SU-DHL-6 (cell line): Measurements from ENCODE around the gene KAZN.

Experiments used
- H2AFZ ChIP-seq: fragments of 200-600 bp; sonication (generic); 2 replicates; pipeline ENCODE4 v1.6.1; 2014; ENCODE audit warnings: low read depth, mild to moderate bottlenecking, moderate library complexity, mixed read lengths, antibody characterized with exemption, low read length; ENCODE audit not compliant: severe bottlenecking
- H3F3A ChIP-seq: fragments of 200-600 bp; shearing (Covaris generic); 2 replicates; pipeline ENCODE4 v1.6.0; 2016; ENCODE audit warnings: antibody characterized with exemption, mild to moderate bottlenecking; ENCODE audit not compliant: insufficient read depth
- H3K27ac ChIP-seq: fragments of 200-600 bp; sonication (generic); 2 replicates; pipeline ENCODE4 v1.5.1; 2016; ENCODE audit warnings: low read depth, mild to moderate bottlenecking, low read length, moderate library complexity, mixed read lengths
- H3K27me3 ChIP-seq: fragments of 200-600 bp; sonication (generic), shearing (Covaris generic); 2 replicates; pipeline ENCODE4 v1.6.0; 2014; ENCODE audit warnings: mild to moderate bottlenecking, low read length
- H3K36me3 ChIP-seq: fragments of 200-600 bp; sonication (generic); 2 replicates; pipeline ENCODE4 v1.6.1; 2014; ENCODE audit warnings: mild to moderate bottlenecking, low read length, mixed read lengths
- H3K4me2 ChIP-seq: fragments of 300-600, 200-600 bp; shearing (Covaris generic), sonication (generic); 2 replicates; pipeline ENCODE4 v1.6.0; 2014; ENCODE audit warnings: low read length, low read depth, mild to moderate bottlenecking; ENCODE audit not compliant: poor library complexity, severe bottlenecking
- H3K4me3 ChIP-seq: fragments of 200-600 bp; sonication (generic); 2 replicates; pipeline ENCODE4 v1.5.1; 2014; ENCODE audit warnings: antibody characterized with exemption, low read length, mild to moderate bottlenecking, mixed read lengths; ENCODE audit not compliant: insufficient read depth, poor library complexity, severe bottlenecking
- H3K79me2 ChIP-seq: fragments of 200-600 bp; sonication (generic); 2 replicates; pipeline ENCODE4 v1.6.1; 2014; ENCODE audit warnings: mild to moderate bottlenecking, low read length, moderate library complexity; ENCODE audit not compliant: insufficient read depth
- H3K9ac ChIP-seq: fragments of 200-600 bp; sonication (generic); 2 replicates; pipeline ENCODE4 v1.7.0; 2014; ENCODE audit warnings: mild to moderate bottlenecking, low read length
- H3K9me2 ChIP-seq: fragments of 200-600 bp; sonication (generic); replicated peaks from 2 replicates; pipeline ENCODE4 v1.6.1; 2014; ENCODE audit warnings: low read length; ENCODE audit not compliant: insufficient read depth
- H3K9me3 ChIP-seq: fragments of 200-600 bp; sonication (generic); 2 replicates; pipeline ENCODE4 v1.6.1; 2014; ENCODE audit warnings: low read length, mixed read lengths; ENCODE audit not compliant: insufficient read depth
- H4K20me1 ChIP-seq: fragments of 200-600 bp; sonication (generic); 2 replicates; pipeline ENCODE4 v1.6.1; 2014; ENCODE audit warnings: low read depth, mild to moderate bottlenecking, antibody characterized with exemption, low read length, moderate library complexity, mixed read lengths
- CTCF ChIP-seq: fragments of 200-600 bp; sonication (generic); IDR thresholded peaks from one replicate; pipeline ENCODE4 v1.5.1; 2017; ENCODE audit warnings: antibody characterized with exemption, mild to moderate bottlenecking, low read length, moderate library complexity; ENCODE audit not compliant: insufficient read depth, poor library complexity, severe bottlenecking
- EZH2phosphoT487 ChIP-seq: fragments of 200-600 bp; sonication (generic), shearing (Covaris generic); conservative IDR thresholded peaks from 2 replicates; pipeline ENCODE4 v1.6.1; 2018; ENCODE audit warnings: mild to moderate bottlenecking, antibody characterized with exemption, low read length, moderate library complexity, mixed read lengths

KAZN gene

GRCh38 chr1:15148004-15148403 is 549.5 kb downstream of the KAZN start:
- H3K4me2 ChIP-seq = no peak overlapping the region
- no peak overlapping the region for H3K27ac ChIP-seq
- H3K79me2 ChIP-seq = no peaks in the 10 kb centered on the region
- TF ChIP-seq EZH2phosphoT487 = no peak
- no peak for TF ChIP-seq CTCF
- H3K9me3 ChIP-seq = no peaks in the 10 kb centered on the region
- no peaks in the 10 kb centered on the region for H3F3A ChIP-seq
- H3K4me3 ChIP-seq = no peak overlapping the region
- no peak overlapping the region for H3K9ac ChIP-seq
- no peaks in the 10 kb centered on the region for H3K27me3 ChIP-seq
- H3K36me3 ChIP-seq = no peaks in the 10 kb centered on the region
- H3K9me2 ChIP-seq = no peaks in the 10 kb centered on the region
- no peaks in the 10 kb centered on the region for H4K20me1 ChIP-seq
- no peak overlapping the region for H2AFZ ChIP-seq

GRCh38 chr1:15148475-15148874 is 550.0 kb downstream of the KAZN start:
- Histone ChIP-seq H4K20me1 (no peaks in the 10 kb centered on the region), H3K9me2 (no peaks in the 10 kb centered on the region), H3K4me2 (no peak overlapping the region), H3K27me3 (no peaks in the 10 kb centered on the region), H3K27ac (no peak overlapping the region), H3K36me3 (no peaks in the 10 kb centered on the region), H3K79me2 (no peaks in the 10 kb centered on the region), H3K9me3 (no peaks in the 10 kb centered on the region), H3F3A (no peaks in the 10 kb centered on the region), H2AFZ (no peak overlapping the region), H3K4me3 (no peak overlapping the region), H3K9ac (no peak overlapping the region)
- TF ChIP-seq EZH2phosphoT487 (no peak), CTCF (no peak)

- TF ChIP-seq CTCF (no peak), EZH2phosphoT487 (no peak)
- no peak overlapping the region for H3K4me2 ChIP-seq
- H4K20me1 ChIP-seq = no peaks in the 10 kb centered on the region
- H3K9me3 ChIP-seq = no peaks in the 10 kb centered on the region
- no peak overlapping the region for H3K4me3 ChIP-seq
- no peaks in the 10 kb centered on the region for H3K36me3 ChIP-seq
- no peaks in the 10 kb centered on the region for H3K27me3 ChIP-seq
- no peak overlapping the region for H3K27ac ChIP-seq
- no peaks in the 10 kb centered on the region for H3K79me2 ChIP-seq
- no peak overlapping the region for H3K9ac ChIP-seq
- H2AFZ ChIP-seq = no peak overlapping the region
- H3F3A ChIP-seq = no peaks in the 10 kb centered on the region
- no peaks in the 10 kb centered on the region for H3K9me2 ChIP-seq
These were observed 550.5 kb downstream of the KAZN start for GRCh38 chr1:15148941-15149340.

- Histone ChIP-seq H3K27ac (no peak overlapping the region), H3K9me2 (no peaks in the 10 kb centered on the region), H3K36me3 (no peaks in the 10 kb centered on the region), H4K20me1 (no peaks in the 10 kb centered on the region), H3K79me2 (no peaks in the 10 kb centered on the region), H2AFZ (no peak overlapping the region), H3F3A (no peaks in the 10 kb centered on the region), H3K9ac (no peak overlapping the region), H3K9me3 (no peaks in the 10 kb centered on the region), H3K4me3 (no peak overlapping the region), H3K27me3 (no peaks in the 10 kb centered on the region), H3K4me2 (no peak overlapping the region)
- TF ChIP-seq CTCF = no peak
These were observed 551.9 kb downstream of the KAZN start for GRCh38 chr1:15150376-15150775.
